Testis (tissue), 2 donors: Measurements from ENCODE around the gene RARG.

ENCODE experiments used
- CTCF ChIP-seq, 3 experiments: fragments of 450-650 bp in 2 of 3; fragments of 200-600 bp in 1 of 3; sonication (generic) in 1 of 3; IDR thresholded peaks; one replicate each; pipeline ENCODE4 v1.5.1; 2016 to 2019; ENCODE audit warnings: antibody characterized with exemption in 3 of 3, mild to moderate bottlenecking in 2 of 3, moderate library complexity in 1 of 3
- POLR2A ChIP-seq: fragments of 450-650 bp; IDR thresholded peaks from one replicate; pipeline ENCODE4 v1.6.1; 2017; ENCODE audit warnings: antibody characterized with exemption, mild to moderate bottlenecking, moderate library complexity

- no peak for TF ChIP-seq CTCF (IDR thresholded peaks at IDR 0.05)
- no peak for TF ChIP-seq POLR2A
Observed at GRCh38 chr12:53198486-53199110, 33.4 kb downstream of the RARG start.
